PC-9 (cell line): Measurements from ENCODE around the gene GATAD2A. TPM values are rescaled to one million over a fixed set of nuclear protein-coding genes. Genes with fewer than 3 reads are reported as not detected.

ENCODE experiments used
- BruUV-seq: library from RNA; stranded (reverse); fragments of 400-500 nt; replicated peaks from 2 replicates; lab custom pipeline; 2021; lab: Mats Ljungman, UMichigan
- CTCF ChIA-PET: fragments of 300-600 bp; sonication (Branson Sonifier 250); formaldehyde crosslinking; loops from one replicate; lab custom pipeline; 2022; ENCODE audit warnings: antibody characterized with exemption; lab: Charles Lee
- POLR2A ChIA-PET: fragments of 300-600 bp; sonication (Branson Sonifier 250); formaldehyde crosslinking; loops from one replicate; lab custom pipeline; 2022; ENCODE audit warnings: antibody characterized with exemption; ENCODE audit not compliant: unreplicated experiment; lab: Charles Lee
- DNase-seq, 2 experiments: peaks; one replicate each; pipeline versions ENCODE4 v3.0.0 to v3.0.0-alpha.2; 2015 to 2022; ENCODE audit warnings: mixed read lengths in 1 of 2
- H2AFZ ChIP-seq: fragments of 200-600 bp; sonication (generic); 2 replicates; pipeline ENCODE4 v1.8.1; 2017; ENCODE audit warnings: antibody characterized with exemption
- H3F3A ChIP-seq: fragments of 200-600 bp; sonication (generic); 2 replicates; pipeline ENCODE4 v1.8.1; 2017; ENCODE audit warnings: antibody characterized with exemption, mild to moderate bottlenecking, low read depth; ENCODE audit not compliant: insufficient read depth
- H3K27ac ChIP-seq: fragments of 200-600 bp; sonication (generic); 2 replicates; pipeline ENCODE4 v1.6.1; 2016; ENCODE audit warnings: mixed run types
- H3K27me3 ChIP-seq: fragments of 200-600 bp; sonication (generic); 2 replicates; pipeline ENCODE4 v1.6.1; 2016; ENCODE audit warnings: low read depth, mixed run types; ENCODE audit not compliant: insufficient read depth
- H3K36me3 ChIP-seq: fragments of 200-600 bp; sonication (generic); 2 replicates; pipeline ENCODE4 v1.6.1; 2016; ENCODE audit warnings: low read depth, mixed run types
- H3K4me1 ChIP-seq: fragments of 200-600 bp; sonication (generic); replicated peaks from 2 replicates; pipeline ENCODE4 v1.6.1; 2016; ENCODE audit warnings: mixed run types; ENCODE audit not compliant: insufficient read depth
- H3K4me2 ChIP-seq: fragments of 200-600 bp; sonication (generic); 2 replicates; pipeline ENCODE4 v1.6.1; 2017; ENCODE audit warnings: mixed run types
- H3K4me3 ChIP-seq: fragments of 200-600 bp; sonication (generic); 2 replicates; pipeline ENCODE4 v1.6.1; 2016; ENCODE audit warnings: mixed run types
- H3K79me2 ChIP-seq: fragments of 200-600 bp; sonication (generic); 2 replicates; pipeline ENCODE4 v1.6.1; 2017; ENCODE audit warnings: low read depth, mixed run types
- H3K9me2 ChIP-seq: fragments of 200-600 bp; sonication (generic); 2 replicates; pipeline ENCODE4 v1.8.1; 2017; ENCODE audit warnings: mild to moderate bottlenecking; ENCODE audit not compliant: insufficient read depth
- H3K9me3 ChIP-seq: fragments of 200-600 bp; sonication (generic); 2 replicates; pipeline ENCODE4 v1.8.1; 2016; ENCODE audit warnings: low read depth; ENCODE audit not compliant: insufficient read depth
- H4K20me1 ChIP-seq: fragments of 200-600 bp; sonication (generic); 2 replicates; pipeline ENCODE4 v1.8.1; 2017; ENCODE audit not compliant: insufficient read depth
- EZH2 ChIP-seq: fragments of 200-600 bp; sonication (generic); IDR thresholded peaks from 2 replicates; pipeline ENCODE4 v1.8.0; 2017; ENCODE audit warnings: antibody characterized with exemption, low read depth
- intact Hi-C: fragments of 100-400 bp; cut with micrococcal nuclease; formaldehyde crosslinking; loops from one replicate; pipeline ENCODE4 v1.10.0; 2022; ENCODE audit not compliant: unreplicated experiment
- total RNA-seq: library from RNA; stranded (reverse); gene quantifications from 2 replicates; pipeline ENCODE4 v1.2.3, GENCODE V29; 2021
- TF ChIP-seq, protein P1 (sequence below): fragments of 200-600 bp; sonication (generic); conservative IDR thresholded peaks from 2 replicates; pipeline ENCODE4 v1.6.1; 2017; ENCODE audit warnings: mixed run types, antibody characterized with exemption, mild to moderate bottlenecking, moderate library complexity

Gene GATAD2A
- total RNA-seq, 1 experiment from 2014 or later = 129 TPM

DNA sequence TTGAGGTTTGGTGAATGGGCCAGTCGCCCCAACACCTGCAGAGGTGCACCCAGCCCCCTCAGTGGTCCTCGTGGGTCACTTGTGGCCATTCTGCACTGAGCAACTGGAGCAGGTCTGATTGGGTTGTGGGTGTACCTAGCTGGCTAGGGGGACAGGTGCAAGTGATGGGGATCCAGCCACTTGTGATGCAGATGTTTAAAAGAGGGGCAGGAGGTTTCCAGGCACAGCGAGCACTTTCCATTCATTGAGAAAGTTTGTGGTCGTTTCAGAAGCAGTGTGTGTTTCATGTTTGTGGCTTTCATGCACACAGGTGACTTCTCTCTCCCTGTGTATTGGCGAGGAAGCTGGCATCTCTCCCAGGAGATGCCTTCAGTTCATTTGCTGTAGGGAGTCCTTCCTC is 75.2 kb downstream of the GATAD2A start:
- Histone ChIP-seq H3K4me3 (no peak overlapping the region), H3K36me3 (0 out of 2 replicates have a peak, but pooled peaks cover 4% of the 10 kb centered on the region), H3K4me2 (no peak overlapping the region), H4K20me1 (peaks cover 57% of the 10 kb centered on the region), H3K79me2 (peaks cover 63% of the 10 kb centered on the region), H3K4me1 (peaks cover 11% of the 10 kb centered on the region), H3K9me3 (no peaks in the 10 kb centered on the region), H3K9me2 (no peaks in the 10 kb centered on the region), H3K27ac (no peak overlapping the region), H2AFZ (no peak overlapping the region), H3K27me3 (no peaks in the 10 kb centered on the region), H3F3A (peaks cover 23% of the 10 kb centered on the region)
- BruUV-seq = no TSS peak
- TF ChIP-seq, protein P1, sequence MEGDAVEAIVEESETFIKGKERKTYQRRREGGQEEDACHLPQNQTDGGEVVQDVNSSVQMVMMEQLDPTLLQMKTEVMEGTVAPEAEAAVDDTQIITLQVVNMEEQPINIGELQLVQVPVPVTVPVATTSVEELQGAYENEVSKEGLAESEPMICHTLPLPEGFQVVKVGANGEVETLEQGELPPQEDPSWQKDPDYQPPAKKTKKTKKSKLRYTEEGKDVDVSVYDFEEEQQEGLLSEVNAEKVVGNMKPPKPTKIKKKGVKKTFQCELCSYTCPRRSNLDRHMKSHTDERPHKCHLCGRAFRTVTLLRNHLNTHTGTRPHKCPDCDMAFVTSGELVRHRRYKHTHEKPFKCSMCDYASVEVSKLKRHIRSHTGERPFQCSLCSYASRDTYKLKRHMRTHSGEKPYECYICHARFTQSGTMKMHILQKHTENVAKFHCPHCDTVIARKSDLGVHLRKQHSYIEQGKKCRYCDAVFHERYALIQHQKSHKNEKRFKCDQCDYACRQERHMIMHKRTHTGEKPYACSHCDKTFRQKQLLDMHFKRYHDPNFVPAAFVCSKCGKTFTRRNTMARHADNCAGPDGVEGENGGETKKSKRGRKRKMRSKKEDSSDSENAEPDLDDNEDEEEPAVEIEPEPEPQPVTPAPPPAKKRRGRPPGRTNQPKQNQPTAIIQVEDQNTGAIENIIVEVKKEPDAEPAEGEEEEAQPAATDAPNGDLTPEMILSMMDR = no peak
- no peak for TF ChIP-seq EZH2
- intact Hi-C loops = no loop called here
- ChIA-PET CTCF (no interaction called here), POLR2A (no interaction called here)
- no peak for DNase-seq

DNA sequence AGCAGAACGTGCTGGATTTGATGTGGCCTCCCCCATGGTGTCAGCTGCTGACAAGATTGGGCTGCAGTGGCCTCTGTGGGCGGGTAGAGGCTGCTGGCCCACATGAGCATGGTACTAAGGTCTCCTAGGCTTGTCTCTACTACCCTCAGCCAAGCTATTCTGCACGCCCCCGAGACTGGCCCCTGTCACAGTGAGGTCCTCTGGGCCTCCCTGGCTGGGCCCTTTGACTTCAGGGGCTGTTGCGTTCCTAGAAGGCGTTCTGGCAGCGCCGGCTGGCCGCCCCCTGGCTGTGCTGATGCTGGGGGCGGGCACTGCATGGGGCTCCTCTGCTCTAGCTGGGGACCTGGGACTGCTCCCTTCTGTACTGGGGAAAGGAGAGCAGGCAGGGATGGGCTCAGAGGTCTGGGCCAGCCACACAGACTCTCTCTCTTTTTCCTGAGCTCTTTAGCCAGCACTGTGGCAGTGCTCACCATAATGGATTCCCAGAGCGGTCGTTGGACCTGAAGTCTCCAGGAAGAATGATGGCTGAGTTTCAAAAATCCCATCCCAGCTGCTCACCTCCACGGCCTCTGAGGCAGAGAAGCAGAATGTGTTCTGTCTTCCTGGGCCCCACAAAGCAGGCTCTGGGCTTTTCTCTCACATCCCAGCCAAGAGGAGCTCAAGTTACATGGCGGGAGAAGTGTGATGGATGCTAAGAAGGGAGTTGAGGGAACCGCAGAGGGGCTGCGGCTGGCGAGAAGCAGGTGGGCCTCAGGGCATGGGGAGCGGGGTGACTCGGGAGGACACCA is 77.5 kb downstream of the GATAD2A start:
- no peak for DNase-seq
- POLR2A ChIA-PET = no interaction called here

DNA sequence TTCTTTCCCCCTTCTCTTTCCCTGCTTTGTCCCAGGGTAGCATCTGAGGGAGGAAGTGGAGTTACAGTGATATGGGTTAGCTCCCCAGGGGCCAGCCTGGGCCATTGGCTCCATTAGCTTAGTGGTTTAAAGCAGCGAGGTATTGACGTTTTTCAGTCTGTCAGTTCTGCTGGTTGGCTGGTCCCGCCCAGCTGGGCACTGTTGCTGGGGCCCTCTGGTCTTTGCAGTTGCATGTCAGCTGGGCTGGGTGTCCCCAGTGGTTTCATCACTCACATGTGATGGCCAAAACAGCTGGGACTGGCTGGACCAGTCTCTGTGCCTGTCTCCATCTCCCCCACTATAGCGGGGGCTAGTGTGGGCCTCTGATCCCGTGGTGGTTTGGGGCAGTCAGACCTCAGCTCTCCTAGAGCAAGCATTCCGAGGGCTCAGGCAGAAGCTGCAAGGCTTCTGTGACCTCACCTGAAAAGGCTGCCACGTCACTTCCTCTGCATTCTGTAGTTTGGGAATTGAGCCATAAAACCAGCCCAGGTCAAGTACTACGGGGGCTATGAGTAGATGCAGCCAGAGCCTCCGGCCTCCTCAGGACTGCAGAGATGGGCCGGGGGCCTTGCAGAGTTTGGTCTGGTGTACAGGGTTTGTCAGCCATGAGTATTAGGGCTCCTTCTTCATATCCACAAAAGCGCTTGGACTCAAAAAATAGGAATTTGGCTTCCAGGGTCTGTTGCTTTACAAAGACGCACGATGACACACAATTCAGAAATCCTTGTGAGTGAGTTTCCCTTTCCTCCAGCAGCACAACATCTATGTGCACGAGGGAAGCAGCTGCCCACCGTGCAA is 79.9 kb downstream of the GATAD2A start:
- TF ChIP-seq, protein P1 = no peak
- no peak for TF ChIP-seq EZH2
- intact Hi-C loops = no loop called here
- no TSS peak for BruUV-seq
- Histone ChIP-seq H3K9me3 (no peaks in the 10 kb centered on the region), H3K9me2 (no peaks in the 10 kb centered on the region), H3K27me3 (no peaks in the 10 kb centered on the region), H3K4me3 (no peak overlapping the region), H3F3A (peaks cover 38% of the 10 kb centered on the region), H4K20me1 (peaks cover 28% of the 10 kb centered on the region), H3K79me2 (peaks cover 26% of the 10 kb centered on the region; the same call in 1 of the 2 replicates), H3K27ac (no peak overlapping the region), H3K4me2 (no peak overlapping the region), H3K36me3 (no peaks in the 10 kb centered on the region), H3K4me1 (peaks cover 23% of the 10 kb centered on the region), H2AFZ (no peak overlapping the region)
- ChIA-PET CTCF (no interaction called here), POLR2A (no interaction called here)
- DNase-seq = no peak

More for the DNA sequence above, 77.5 kb downstream of the GATAD2A start:
- Histone ChIP-seq H2AFZ (no peak overlapping the region), H3K36me3 (0 out of 2 replicates have a peak, but pooled peaks cover 4% of the 10 kb centered on the region), H3K9me2 (no peaks in the 10 kb centered on the region), H3F3A (peaks cover 21% of the 10 kb centered on the region), H3K9me3 (no peaks in the 10 kb centered on the region), H3K79me2 (peaks cover 41% of the 10 kb centered on the region), H3K4me3 (no peak overlapping the region), H3K4me2 (no peak overlapping the region), H3K27ac (no peak overlapping the region), H3K27me3 (no peaks in the 10 kb centered on the region), H4K20me1 (peaks cover 38% of the 10 kb centered on the region), H3K4me1 (peaks cover 6% of the 10 kb centered on the region)
- no TSS peak for BruUV-seq
- intact Hi-C loops = no loop called here
- TF ChIP-seq EZH2 = no peak
- TF ChIP-seq, protein P1 = no peak
- CTCF ChIA-PET = interaction anchor here (0.7 to 0.9 kb wide), 2 partner anchors 29 to 73 kb away, joined by 4 read pairs; no protein-coding TSS in a partner anchor
